DND-41 (cell line): ENCODE results near the gene C6orf58.

Source experiments
- EZH2 ChIP-seq: IDR thresholded peaks from 3 replicates; pipeline ENCODE4 v1.6.1; 2012; ENCODE audit warnings: borderline replicate concordance, low read depth, mild to moderate bottlenecking, moderate library complexity, low read length, inconsistent platforms; ENCODE audit not compliant: severe bottlenecking
- TF ChIP-seq, protein P1 (sequence below): IDR thresholded peaks from 2 replicates; pipeline ENCODE4 v1.5.1; 2012; ENCODE audit warnings: borderline replicate concordance, low read length, moderate library complexity, mild to moderate bottlenecking; ENCODE audit not compliant: poor library complexity, severe bottlenecking; ENCODE audit errors: extremely low read depth

DNA sequence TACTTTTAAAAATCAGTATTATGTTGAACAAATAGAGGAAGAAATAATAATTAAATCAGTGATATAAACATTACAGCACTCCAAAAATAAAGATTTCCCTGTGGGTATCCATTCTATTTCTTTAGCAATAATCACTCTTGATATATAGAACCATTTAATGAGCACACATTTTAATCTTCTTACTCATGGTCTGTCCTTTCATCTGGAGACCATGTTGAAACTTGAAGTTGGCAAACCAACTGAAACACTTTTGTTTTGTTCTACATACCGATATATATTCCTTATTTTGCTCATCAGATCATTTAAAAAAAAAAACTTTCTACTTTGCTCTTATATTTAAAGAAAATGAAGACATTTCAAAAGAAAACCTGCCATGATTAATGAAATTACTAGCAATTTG lies 13.4 kb downstream of the C6orf58 start:
- TF ChIP-seq, protein P1, sequence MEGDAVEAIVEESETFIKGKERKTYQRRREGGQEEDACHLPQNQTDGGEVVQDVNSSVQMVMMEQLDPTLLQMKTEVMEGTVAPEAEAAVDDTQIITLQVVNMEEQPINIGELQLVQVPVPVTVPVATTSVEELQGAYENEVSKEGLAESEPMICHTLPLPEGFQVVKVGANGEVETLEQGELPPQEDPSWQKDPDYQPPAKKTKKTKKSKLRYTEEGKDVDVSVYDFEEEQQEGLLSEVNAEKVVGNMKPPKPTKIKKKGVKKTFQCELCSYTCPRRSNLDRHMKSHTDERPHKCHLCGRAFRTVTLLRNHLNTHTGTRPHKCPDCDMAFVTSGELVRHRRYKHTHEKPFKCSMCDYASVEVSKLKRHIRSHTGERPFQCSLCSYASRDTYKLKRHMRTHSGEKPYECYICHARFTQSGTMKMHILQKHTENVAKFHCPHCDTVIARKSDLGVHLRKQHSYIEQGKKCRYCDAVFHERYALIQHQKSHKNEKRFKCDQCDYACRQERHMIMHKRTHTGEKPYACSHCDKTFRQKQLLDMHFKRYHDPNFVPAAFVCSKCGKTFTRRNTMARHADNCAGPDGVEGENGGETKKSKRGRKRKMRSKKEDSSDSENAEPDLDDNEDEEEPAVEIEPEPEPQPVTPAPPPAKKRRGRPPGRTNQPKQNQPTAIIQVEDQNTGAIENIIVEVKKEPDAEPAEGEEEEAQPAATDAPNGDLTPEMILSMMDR, result no peak
- TF ChIP-seq EZH2, result no peak
